NCI-H2107 treated with DMSO at 0.1 percent for 48 hours (cell line): ENCODE results near the gene HLA-C.
"Not testable (repeated sequence)": the region's sequence is repeated elsewhere in the genome, so short reads cannot be mapped to it uniquely, and the experiment has no call there.

Experiments
- DNase-seq: peaks from one replicate; lab custom pipeline; 2025; ENCODE audit not compliant: unreplicated experiment; lab: John Stamatoyannopoulos, UW

Gene HLA-C

DNA sequence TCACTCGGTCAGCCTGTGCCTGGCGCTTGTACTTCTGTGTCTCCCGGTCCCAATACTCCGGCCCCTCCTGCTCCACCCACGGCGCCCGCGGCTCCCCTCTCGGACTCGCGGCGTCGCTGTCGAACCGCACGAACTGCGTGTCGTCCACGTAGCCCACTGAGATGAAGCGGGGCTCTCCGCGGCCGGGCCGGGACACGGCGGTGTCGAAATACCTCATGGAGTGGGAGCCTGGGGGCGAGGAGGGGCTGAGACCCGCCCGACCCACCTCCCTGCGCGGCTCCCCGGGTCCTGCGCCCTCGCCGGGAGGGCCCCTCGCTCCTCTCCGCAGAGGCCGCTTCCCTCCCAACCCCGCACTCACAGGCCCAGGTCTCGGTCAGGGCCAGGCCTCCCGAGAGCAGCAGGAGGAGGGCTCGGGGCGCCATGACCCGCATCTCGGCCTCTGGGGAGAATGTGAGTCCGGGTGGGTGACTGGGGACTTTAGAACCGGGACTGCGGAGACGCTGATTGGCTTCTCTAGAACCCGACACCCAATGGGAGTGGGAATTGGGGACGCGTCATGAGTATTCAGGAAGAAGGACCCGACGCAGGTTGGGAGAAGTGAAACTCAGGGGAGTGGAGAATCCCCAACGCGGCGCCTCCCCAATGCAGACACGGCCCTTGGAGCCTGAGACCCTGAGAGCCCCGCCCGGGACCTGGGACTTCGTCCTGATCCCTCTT, at the start of gene HLA-C:
HLA-C (minus strand) TSS at position 452 of the 717 bp plus-strand sequence; CDS start at position 431, 21 bp downstream.
- peak; percentile 41 for DNase-seq

DNA sequence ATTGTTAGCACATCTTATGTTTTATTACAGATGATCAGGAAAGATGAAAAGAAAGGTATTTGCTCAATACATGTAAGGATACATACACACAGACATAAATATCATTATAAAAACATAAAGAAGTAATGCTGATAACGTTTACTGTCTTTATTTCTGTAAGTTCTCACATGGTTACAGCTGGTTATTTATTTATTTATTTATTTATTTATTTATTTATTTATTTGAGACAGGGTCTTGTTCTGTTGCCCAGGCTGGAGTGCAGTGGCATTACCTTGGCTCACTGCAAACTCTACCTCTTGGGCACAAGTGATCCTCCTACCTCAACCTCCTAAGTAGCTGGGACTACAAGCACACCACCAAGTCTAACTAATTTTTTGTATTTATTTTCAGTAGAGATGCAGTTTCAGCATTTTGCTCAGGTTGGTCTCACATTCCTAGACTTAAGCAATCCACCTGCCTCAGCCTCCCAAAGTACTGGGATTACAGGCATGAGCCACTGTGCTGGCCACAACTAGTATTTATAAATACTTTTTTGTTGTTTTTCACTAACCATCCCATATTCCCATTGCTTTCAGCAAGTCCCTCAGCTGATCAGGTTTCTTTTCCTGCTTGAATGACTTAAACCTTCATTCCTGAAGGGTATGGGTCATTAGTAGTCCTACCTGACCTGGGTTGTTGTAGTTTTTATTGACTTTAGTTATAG, 49.3 kb upstream of the HLA-C start:
- DNase-seq: no peak

- no peak for DNase-seq
Measured at GRCh38 chr6:31317036-31317435, 45.1 kb upstream of the HLA-C start.

DNA sequence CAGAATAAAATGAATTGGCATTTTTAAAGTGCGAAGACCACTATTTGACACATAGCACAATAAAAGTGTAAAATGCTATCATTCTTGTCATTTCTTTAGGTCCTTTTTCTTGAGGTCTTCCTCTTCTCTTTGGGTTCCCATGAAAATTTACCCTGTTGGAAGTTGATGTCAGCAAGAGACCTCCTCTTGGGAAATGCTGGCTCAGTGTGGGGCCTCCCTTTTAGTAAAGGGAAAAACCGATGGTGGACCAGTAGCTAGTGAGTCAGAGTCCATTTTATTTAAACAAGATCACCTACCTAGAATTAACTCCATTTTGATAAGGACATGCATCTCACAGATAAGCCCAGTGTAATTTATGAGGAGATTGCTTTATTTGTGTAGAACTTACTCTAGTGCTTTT, 37.7 kb upstream of the HLA-C start:
- no peak for DNase-seq

GRCh38 chr6:31308845-31309175, 36.9 kb upstream of the HLA-C start:
- DNase-seq: no peak

- no peak for DNase-seq
Measured at GRCh38 chr6:31308050-31308844, 36.4 kb upstream of the HLA-C start.

DNA sequence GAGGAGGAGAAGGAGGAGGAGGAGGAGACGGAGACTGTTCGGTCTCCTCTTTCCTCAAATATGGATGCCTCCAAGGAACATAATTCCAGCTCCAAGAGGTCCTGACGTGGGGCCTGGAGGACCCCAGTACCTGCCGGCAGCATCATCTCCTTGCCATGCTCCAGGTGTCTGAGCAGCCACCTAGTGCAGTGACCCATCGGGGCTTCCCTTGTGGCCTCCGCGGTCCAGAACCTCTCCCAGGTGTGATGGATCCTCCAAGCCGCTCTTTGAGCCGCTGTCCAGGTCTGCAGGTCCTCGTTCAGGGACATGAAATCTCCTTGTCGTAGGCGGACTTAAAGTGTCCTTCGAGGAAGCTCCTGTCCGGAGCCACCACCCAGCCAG, 35.8 kb upstream of the HLA-C start:
- no peak for DNase-seq

- DNase-seq: no peak
Measured at GRCh38 chr6:31305703-31306219, 33.9 kb upstream of the HLA-C start.

DNA sequence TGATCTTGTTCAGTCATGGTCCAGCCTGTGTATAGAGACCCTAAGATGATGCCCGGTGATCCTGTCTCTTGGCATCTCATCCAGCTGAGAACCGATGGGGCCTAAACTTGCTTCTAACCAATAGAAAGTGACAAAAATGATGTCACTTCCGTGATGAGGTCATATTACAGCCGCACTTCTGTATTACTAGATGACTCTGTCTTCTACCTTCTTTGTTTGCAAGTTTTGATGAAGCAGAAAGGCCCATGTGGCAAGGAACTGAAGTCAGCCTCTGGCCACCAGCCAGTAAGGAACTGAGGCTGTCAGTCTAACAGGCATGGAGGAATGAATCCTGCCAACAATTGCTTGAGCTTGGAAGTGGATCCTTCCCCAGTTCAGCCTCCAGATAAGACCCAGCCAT, 32.8 kb upstream of the HLA-C start:
- DNase-seq: no peak

GRCh38 chr6:31300797-31301196, 28.9 kb upstream of the HLA-C start:
- DNase-seq: no peak

DNA sequence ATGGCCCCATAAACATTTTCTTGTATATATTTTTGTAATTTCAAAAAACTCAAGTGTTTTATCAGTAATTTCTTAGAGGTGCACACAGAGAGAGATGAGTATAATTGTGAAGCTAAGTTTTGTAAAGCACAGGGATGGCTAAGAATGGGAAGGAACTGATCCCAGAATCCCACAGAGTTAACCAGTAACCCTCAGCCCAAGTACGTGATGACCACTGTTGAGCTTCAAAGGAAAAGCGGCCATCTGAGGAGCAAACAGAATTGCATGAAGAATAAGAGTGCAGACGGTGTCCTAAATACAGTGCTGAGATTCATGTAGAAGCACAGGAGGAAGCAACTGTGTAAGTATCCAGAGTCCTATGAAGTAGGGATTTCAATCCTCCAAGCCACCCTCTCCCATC, 28.1 kb upstream of the HLA-C start:
- DNase-seq: no peak

- DNase-seq: no peak
Measured at GRCh38 chr6:31299511-31299910, 27.6 kb upstream of the HLA-C start.

DNA sequence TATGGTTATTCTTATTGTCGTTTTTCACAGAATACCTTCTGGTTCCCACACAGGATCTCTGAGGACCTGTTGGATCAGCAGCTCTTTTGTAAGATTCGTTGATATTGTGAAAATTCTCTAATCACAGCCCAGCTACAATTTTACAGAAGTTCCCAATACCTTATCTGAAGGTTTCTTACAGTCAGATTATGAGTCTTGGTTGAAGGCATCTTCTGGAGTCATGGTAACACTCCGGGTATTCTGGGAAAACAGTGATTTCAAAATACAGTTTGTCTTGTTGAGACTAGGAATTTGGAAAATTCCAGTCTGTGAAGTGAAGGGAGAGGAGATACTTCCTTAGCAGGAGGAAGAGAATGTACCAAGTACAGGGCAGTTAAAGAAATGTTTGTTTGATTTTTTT, 22.2 kb upstream of the HLA-C start:
- DNase-seq: no peak

- DNase-seq: no peak
Measured at GRCh38 chr6:31293343-31293742, 21.5 kb upstream of the HLA-C start.

GRCh38 chr6:31289788-31290187, 17.9 kb upstream of the HLA-C start:
- DNase-seq: no peak

GRCh38 chr6:31287619-31288018, 15.7 kb upstream of the HLA-C start:
- DNase-seq: no peak

DNA sequence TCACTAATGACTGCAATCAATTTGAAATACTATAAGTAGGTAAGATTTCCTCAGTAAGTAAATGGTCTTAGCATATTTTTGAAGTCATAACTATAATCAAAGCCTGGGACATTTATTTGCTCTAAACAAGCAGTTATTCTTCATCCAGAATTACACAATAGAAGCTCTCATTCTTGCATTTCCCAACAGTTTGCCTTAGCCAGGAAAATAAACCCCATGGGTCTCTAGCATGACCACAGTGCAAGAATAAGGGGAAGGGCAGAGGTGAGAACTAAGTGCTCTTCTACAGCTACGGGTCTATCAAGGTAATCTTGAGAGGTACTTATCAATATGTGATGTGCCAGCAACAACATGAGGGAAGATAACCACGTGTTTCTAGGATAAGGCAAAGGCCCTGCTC, 14.1 kb upstream of the HLA-C start:
- DNase-seq: no peak

DNA sequence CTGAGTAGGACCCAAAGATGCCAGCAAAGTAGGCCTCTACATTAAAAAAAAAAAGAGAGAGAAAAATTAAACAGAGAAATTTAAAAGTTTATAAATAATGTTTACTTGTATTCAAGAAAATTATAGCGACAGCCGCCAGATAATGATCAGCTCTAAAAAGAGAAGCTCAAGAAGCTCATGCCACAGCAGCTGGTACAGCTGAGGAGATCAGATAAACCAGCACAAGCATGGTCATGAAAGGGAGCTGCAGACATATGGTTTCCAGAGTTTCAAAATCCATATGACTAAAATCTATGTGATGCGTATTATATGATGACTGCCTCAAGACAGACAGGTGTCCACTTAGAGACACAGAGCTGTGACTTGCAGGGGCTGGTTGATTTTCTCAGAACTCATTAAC, 13.6 kb upstream of the HLA-C start:
- no peak for DNase-seq

GRCh38 chr6:31279647-31280046, 7.8 kb upstream of the HLA-C start:
- not testable (repeated sequence) for DNase-seq

- no peak for DNase-seq
Measured at GRCh38 chr6:31272836-31273626, 1.1 kb upstream of the HLA-C start.

DNA sequence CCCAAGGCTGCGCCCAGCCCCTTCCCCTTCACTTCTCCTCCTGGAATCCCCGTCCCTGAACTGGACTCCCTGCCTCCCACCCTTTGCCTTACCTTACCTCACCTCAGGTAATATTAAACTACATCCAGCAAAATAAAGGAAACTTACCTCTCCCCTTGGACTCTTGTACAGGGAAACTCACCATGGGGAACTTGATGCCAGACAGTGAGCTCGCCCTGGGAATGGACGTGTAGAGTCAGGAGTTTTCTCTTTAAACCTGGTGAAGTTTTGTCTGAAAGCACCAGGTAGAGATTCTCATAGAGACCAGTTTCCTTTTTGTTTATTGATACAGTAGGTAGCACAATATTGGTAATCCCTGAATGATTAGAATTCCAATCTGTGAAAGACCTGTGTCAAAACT, 544 bp upstream of the HLA-C start:
- no peak for DNase-seq
